ENCODE measurements around the gene IRF6. TPM values are rescaled to one million over a fixed set of nuclear protein-coding genes. Genes with fewer than 3 reads are reported as not detected.

Gene IRF6
- total RNA-seq, 1 experiment from 2014 or later: 35.2 TPM

DNA sequence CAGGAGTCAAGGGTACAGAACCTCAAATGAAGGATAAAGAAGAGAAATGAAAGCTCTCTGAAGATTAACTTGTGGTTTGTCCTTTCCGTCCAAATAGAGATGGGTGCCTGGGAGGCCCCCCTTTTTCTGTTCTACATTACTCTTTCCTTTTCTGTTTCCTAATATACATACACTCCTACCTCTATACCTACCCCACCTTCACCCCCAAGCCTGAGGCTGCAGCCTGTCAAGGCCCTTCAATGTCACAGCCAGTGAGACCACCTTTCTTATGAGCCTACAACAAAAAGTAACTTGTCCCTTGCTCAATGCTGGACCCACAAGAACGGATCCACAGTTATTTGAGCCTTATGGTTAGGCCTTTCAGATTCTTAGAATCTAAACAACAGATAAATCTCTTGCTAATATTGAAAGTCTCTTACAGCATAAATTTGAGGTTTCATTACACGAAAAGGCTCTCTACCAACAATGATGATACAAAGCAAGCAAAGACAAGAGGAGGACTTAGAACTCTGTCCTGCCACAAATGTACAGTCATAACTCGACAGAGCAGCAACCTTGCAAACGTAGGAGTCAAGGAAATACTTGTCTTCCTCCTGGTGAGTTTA, 54.2 kb downstream of the IRF6 start (continued):
- TF ChIP-seq FOSL1 (IDR thresholded peaks at IDR 0.05; ENCODE audit: low read depth) (no peak), CEBPB (IDR thresholded peaks at IDR 0.05; ENCODE audit: low read depth) (no peak), SP1 (IDR thresholded peaks at IDR 0.05; ENCODE audit: low read depth) (no peak), EZH2phosphoT487 (IDR thresholded peaks at IDR 0.05; ENCODE audit: borderline replicate concordance) (no peak), SRF (IDR thresholded peaks at IDR 0.05; ENCODE audit: low read depth) (no peak), JUND (IDR thresholded peaks at IDR 0.05) (no peak), ELF1 (IDR thresholded peaks at IDR 0.05; ENCODE audit: borderline replicate concordance, low read depth) (no peak), POLR2A (IDR thresholded peaks at IDR 0.05; ENCODE audit: borderline replicate concordance, extremely low read depth, insufficient read depth, insufficient read length) (no peak), EGR1 (IDR thresholded peaks at IDR 0.05; ENCODE audit: low read depth) (no peak), ZFX (IDR thresholded peaks at IDR 0.05) (no peak), SIN3A (IDR thresholded peaks at IDR 0.05; ENCODE audit: low read depth) (no peak), POLR2AphosphoS5 (IDR thresholded peaks at IDR 0.05; ENCODE audit: low read depth, low read length) (no peak)
- TF ChIP-seq, protein P1, sequence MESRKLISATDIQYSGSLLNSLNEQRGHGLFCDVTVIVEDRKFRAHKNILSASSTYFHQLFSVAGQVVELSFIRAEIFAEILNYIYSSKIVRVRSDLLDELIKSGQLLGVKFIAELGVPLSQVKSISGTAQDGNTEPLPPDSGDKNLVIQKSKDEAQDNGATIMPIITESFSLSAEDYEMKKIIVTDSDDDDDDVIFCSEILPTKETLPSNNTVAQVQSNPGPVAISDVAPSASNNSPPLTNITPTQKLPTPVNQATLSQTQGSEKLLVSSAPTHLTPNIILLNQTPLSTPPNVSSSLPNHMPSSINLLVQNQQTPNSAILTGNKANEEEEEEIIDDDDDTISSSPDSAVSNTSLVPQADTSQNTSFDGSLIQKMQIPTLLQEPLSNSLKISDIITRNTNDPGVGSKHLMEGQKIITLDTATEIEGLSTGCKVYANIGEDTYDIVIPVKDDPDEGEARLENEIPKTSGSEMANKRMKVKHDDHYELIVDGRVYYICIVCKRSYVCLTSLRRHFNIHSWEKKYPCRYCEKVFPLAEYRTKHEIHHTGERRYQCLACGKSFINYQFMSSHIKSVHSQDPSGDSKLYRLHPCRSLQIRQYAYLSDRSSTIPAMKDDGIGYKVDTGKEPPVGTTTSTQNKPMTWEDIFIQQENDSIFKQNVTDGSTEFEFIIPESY (IDR thresholded peaks at IDR 0.05; ENCODE audit: extremely low read depth, insufficient replicate concordance, low read length): no peak
- TF ChIP-seq, protein P2, sequence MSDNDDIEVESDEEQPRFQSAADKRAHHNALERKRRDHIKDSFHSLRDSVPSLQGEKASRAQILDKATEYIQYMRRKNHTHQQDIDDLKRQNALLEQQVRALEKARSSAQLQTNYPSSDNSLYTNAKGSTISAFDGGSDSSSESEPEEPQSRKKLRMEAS (IDR thresholded peaks at IDR 0.05): no peak

DNA sequence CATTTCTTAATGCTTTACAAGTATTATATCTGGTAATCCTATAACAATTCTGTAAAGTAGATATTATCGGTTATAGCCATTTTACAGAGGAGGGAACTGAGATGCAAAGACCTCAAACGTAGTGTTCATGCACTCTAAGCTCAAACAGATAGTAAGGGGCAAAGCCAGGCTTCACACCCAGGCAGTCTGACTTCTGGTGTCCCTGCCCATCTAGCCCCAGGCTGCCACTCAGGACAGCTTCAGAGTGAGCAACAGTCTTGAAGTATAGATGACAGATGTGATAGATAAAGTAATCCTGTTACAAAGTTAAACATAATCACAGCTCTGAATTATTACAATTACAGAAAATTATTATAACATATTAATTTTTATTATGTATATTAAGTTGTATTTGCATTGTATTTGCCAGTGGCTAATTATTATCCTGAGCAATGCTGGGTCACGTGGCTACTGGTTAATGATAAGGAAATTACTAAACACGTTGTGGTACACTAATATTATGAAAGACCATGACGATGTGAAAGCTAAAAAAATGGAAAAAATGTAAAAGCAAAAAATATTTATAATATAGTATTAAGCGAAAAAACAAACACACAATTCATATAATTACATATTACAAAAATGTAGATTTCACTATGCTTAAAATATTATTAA, 56.1 kb downstream of the IRF6 start:
- no peaks in the 10 kb centered on the region for H3K9me2 ChIP-seq (ENCODE audit: insufficient read depth)
- no peak overlapping the region for H2AFZ ChIP-seq (ENCODE audit: low read depth, low read length, poor library complexity, severe bottlenecking)
- H3K4me2 ChIP-seq (ENCODE audit: low read length): no peak overlapping the region
- no peaks in the 10 kb centered on the region for H3K9me3 ChIP-seq (ENCODE audit: control insufficient read depth in 1 of 2, insufficient read depth in 1 of 2, low read depth in 1 of 2, low read length in 2 of 2)
- no peaks in the 10 kb centered on the region for H3K27me3 ChIP-seq (ENCODE audit: insufficient read depth, low read length)
- H4K20me1 ChIP-seq (ENCODE audit: insufficient read depth): no peaks in the 10 kb centered on the region
- ATAC-seq: no peak
- H3K79me2 ChIP-seq (ENCODE audit: insufficient read depth, low read length): no peaks in the 10 kb centered on the region
- H3K9ac ChIP-seq (ENCODE audit: low read length): no peak overlapping the region
- BruUV-seq (replicated peaks): no TSS peak
- RAD21 ChIA-PET (ENCODE audit: low non-redundant PET in 1 of 2, low total read pairs in 2 of 2, uncharacterized antibody in 2 of 2, unreplicated experiment in 2 of 2): no interaction called here
- intact Hi-C loops (cut with micrococcal nuclease): no loop called here
- peaks cover 0 to 14% of the 10 kb centered on the region in 2 experiments; a peak in 2 of 4 replicates for H3K4me1 ChIP-seq (ENCODE audit: control insufficient read depth in 1 of 2, insufficient read depth in 2 of 2, low read length in 2 of 2)
- CTCF ChIA-PET: no interaction called here
- POLR2A ChIA-PET: no interaction called here
- TF ChIP-seq SRF (IDR thresholded peaks at IDR 0.05; ENCODE audit: low read depth): no peak
- TF ChIP-seq, protein P2 (IDR thresholded peaks at IDR 0.05): no peak
- no peak for TF ChIP-seq SP1 (IDR thresholded peaks at IDR 0.05; ENCODE audit: low read depth)
- TF ChIP-seq CBX3 (IDR thresholded peaks at IDR 0.05; ENCODE audit: low read depth): no peak
- TF ChIP-seq SIN3A (IDR thresholded peaks at IDR 0.05; ENCODE audit: low read depth): no peak
- no peak for TF ChIP-seq POLR2A (IDR thresholded peaks at IDR 0.05; ENCODE audit: borderline replicate concordance, extremely low read depth, insufficient read depth, insufficient read length)
- no peak for TF ChIP-seq FOSL1 (IDR thresholded peaks at IDR 0.05; ENCODE audit: low read depth)
- TF ChIP-seq, protein P3, sequence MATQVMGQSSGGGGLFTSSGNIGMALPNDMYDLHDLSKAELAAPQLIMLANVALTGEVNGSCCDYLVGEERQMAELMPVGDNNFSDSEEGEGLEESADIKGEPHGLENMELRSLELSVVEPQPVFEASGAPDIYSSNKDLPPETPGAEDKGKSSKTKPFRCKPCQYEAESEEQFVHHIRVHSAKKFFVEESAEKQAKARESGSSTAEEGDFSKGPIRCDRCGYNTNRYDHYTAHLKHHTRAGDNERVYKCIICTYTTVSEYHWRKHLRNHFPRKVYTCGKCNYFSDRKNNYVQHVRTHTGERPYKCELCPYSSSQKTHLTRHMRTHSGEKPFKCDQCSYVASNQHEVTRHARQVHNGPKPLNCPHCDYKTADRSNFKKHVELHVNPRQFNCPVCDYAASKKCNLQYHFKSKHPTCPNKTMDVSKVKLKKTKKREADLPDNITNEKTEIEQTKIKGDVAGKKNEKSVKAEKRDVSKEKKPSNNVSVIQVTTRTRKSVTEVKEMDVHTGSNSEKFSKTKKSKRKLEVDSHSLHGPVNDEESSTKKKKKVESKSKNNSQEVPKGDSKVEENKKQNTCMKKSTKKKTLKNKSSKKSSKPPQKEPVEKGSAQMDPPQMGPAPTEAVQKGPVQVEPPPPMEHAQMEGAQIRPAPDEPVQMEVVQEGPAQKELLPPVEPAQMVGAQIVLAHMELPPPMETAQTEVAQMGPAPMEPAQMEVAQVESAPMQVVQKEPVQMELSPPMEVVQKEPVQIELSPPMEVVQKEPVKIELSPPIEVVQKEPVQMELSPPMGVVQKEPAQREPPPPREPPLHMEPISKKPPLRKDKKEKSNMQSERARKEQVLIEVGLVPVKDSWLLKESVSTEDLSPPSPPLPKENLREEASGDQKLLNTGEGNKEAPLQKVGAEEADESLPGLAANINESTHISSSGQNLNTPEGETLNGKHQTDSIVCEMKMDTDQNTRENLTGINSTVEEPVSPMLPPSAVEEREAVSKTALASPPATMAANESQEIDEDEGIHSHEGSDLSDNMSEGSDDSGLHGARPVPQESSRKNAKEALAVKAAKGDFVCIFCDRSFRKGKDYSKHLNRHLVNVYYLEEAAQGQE (IDR thresholded peaks at IDR 0.05; ENCODE audit: low read depth): no peak
- no peak for TF ChIP-seq EZH2 (IDR thresholded peaks at IDR 0.05)
- TF ChIP-seq ZNF274 (IDR thresholded peaks at IDR 0.05; ENCODE audit: low read depth, low read length): no peak
- TF ChIP-seq ELF1 (IDR thresholded peaks at IDR 0.05; ENCODE audit: borderline replicate concordance, low read depth): no peak
- no peak for TF ChIP-seq JUND (IDR thresholded peaks at IDR 0.05)
- H3K4me3 ChIP-seq (replicated peaks in 1 of 2; ENCODE audit: low read depth in 1 of 2, low read length in 2 of 2): no peak overlapping the region
- no peak overlapping the region for H3K27ac ChIP-seq (ENCODE audit: low read depth, low read length)
- no peaks in the 10 kb centered on the region for H3K36me3 ChIP-seq (ENCODE audit: control insufficient read depth in 1 of 2, insufficient read depth in 2 of 2, low read length in 2 of 2)
- DNase-seq (ENCODE audit: low read depth, low spot score): no peak
